H1 (cell line): ENCODE results near the gene C1QL2. TPM values are rescaled to one million over a fixed set of nuclear protein-coding genes. Genes with fewer than 3 reads are reported as not detected.

ENCODE experiments used
- CTBP2 ChIP-seq: IDR thresholded peaks from 2 replicates; pipeline ENCODE4 v1.7.0; 2011; ENCODE audit warnings: borderline replicate concordance, mild to moderate bottlenecking, moderate library complexity, mixed read lengths, low read length; ENCODE audit not compliant: insufficient read depth, insufficient read length
- MAX ChIP-seq: IDR thresholded peaks from 2 replicates; pipeline ENCODE4 v1.6.1; 2012; ENCODE audit warnings: inconsistent platforms
- polyA plus RNA-seq, 7 experiments: library from polyadenylated mRNA; depleted of rRNA in 3 of 7; stranded (reverse) in 5 of 7; unstranded in 2 of 7; fragments of >200 nt in 5 of 7; fragments of 200-250 nt in 2 of 7; gene quantifications; 1 replicate in 5 of 7; 2 replicates in 1 of 7; 4 replicates in 1 of 7; pipeline versions ENCODE4 v1.2.1 to v1.2.3, GENCODE V29; 2011 to 2013; ENCODE audit warnings: missing spikeins in 2 of 7, mixed read lengths in 2 of 7
- total RNA-seq: library from RNA; stranded (reverse); fragmentation: NEBNext Ultra II Directional; extraction: Animal tissue kit (Norgen Biotek cat#: 25700); gene quantifications from 2 replicates; pipeline ENCODE4 v1.2.1, GENCODE V29; 2021

C1QL2 gene
- total and polyA plus RNA-seq, 2 of the 8 experiments (the other 6 are each of a cell fraction or from before 2014, with no cell fraction given): 0.80 to 0.88 TPM

- TF ChIP-seq CTBP2 (no peak), MAX (no peak)
Observed at GRCh38 chr2:119198240-119198840, 39.8 kb upstream of the C1QL2 start (continued).
